ENCODE measurements around the gene GOLGA8A.

DNA sequence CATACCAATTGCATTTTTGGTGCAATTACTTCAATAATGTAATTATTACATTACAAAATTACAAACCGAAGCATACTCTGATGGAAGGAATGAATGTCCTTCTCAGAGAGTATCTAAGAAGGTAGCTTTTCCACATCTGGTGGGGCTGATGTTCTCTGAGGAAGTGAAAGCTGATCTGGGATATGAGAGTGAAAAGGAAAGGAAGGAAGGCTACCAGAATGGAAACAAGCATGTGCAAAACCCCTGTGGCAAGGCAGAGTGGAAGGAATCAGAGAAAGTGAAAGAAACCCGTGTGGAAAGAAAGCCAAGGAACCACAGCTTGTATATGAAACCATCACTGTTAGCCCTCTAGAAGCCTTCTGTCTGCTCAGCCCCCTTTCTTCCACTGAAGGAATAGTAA, 35.3 kb upstream of the GOLGA8A start:
- TF ChIP-seq, protein P1, sequence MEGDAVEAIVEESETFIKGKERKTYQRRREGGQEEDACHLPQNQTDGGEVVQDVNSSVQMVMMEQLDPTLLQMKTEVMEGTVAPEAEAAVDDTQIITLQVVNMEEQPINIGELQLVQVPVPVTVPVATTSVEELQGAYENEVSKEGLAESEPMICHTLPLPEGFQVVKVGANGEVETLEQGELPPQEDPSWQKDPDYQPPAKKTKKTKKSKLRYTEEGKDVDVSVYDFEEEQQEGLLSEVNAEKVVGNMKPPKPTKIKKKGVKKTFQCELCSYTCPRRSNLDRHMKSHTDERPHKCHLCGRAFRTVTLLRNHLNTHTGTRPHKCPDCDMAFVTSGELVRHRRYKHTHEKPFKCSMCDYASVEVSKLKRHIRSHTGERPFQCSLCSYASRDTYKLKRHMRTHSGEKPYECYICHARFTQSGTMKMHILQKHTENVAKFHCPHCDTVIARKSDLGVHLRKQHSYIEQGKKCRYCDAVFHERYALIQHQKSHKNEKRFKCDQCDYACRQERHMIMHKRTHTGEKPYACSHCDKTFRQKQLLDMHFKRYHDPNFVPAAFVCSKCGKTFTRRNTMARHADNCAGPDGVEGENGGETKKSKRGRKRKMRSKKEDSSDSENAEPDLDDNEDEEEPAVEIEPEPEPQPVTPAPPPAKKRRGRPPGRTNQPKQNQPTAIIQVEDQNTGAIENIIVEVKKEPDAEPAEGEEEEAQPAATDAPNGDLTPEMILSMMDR (IDR thresholded peaks at IDR 0.05; ENCODE audit: insufficient read depth, low read depth, low read length), result no peak
- TF ChIP-seq EZH2 (IDR thresholded peaks at IDR 0.05; ENCODE audit: insufficient read depth, low read length), result no peak
